Astrocyte (in vitro differentiated cells and primary cell): ENCODE measurements around the gene CHMP1B. TPM values are rescaled to one million over a fixed set of nuclear protein-coding genes. Genes with fewer than 3 reads are reported as not detected.

Experiments used
- DNase-seq: peaks from one replicate; pipeline ENCODE4 v3.0.0-alpha.2; 2010; ENCODE audit warnings: low read depth
- FAIRE-seq: peaks from 2 replicates; lab custom pipeline; 2011; peaks lifted over from hg19 to GRCh38; lab: Jason Lieb, UNC
- H2AFZ ChIP-seq: 2 replicates; pipeline ENCODE4 v1.6.0; 2012; ENCODE audit warnings: low read depth, low read length, inconsistent platforms
- H3K27ac ChIP-seq: 2 replicates; pipeline ENCODE4 v1.5.1; 2011; ENCODE audit warnings: low read depth, low read length, inconsistent platforms
- H3K27me3 ChIP-seq: 2 replicates; pipeline ENCODE4 v1.6.0; 2011; ENCODE audit warnings: low read length, inconsistent platforms; ENCODE audit not compliant: insufficient read depth
- H3K36me3 ChIP-seq: 2 replicates; pipeline ENCODE4 v1.5.1; 2011; ENCODE audit warnings: low read length, inconsistent platforms; ENCODE audit not compliant: insufficient read depth
- H3K4me1 ChIP-seq: 2 replicates; pipeline ENCODE4 v1.5.1; 2011; ENCODE audit warnings: low read length, inconsistent platforms; ENCODE audit not compliant: insufficient read depth
- H3K4me2 ChIP-seq: 2 replicates; pipeline ENCODE4 v1.6.0; 2012; ENCODE audit warnings: low read length, inconsistent platforms
- H3K4me3 ChIP-seq: 2 replicates; pipeline ENCODE4 v1.5.1; 2011; ENCODE audit warnings: low read depth, mild to moderate bottlenecking, low read length, inconsistent platforms; ENCODE audit not compliant: insufficient read depth
- H3K79me2 ChIP-seq: 2 replicates; pipeline ENCODE4 v1.6.0; 2012; ENCODE audit warnings: mild to moderate bottlenecking, low read length, inconsistent platforms; ENCODE audit not compliant: insufficient read depth
- H3K9ac ChIP-seq: 2 replicates; pipeline ENCODE4 v1.6.0; 2012; ENCODE audit warnings: mild to moderate bottlenecking, low read length, inconsistent platforms
- H3K9me3 ChIP-seq: 2 replicates; pipeline ENCODE4 v1.5.1; 2012; ENCODE audit warnings: low read depth, mild to moderate bottlenecking, low read length, inconsistent platforms; ENCODE audit not compliant: insufficient read depth
- H4K20me1 ChIP-seq: 2 replicates; pipeline ENCODE4 v1.6.0; 2012; ENCODE audit warnings: low read length, inconsistent platforms; ENCODE audit not compliant: insufficient read depth
- H3K27ac Mint-ChIP-seq: one replicate; pipeline ENCODE4 v1.8.0; 2021; ENCODE audit warnings: mild to moderate bottlenecking, mixed read lengths; ENCODE audit not compliant: unreplicated experiment
- H3K27me3 Mint-ChIP-seq: one replicate; pipeline ENCODE4 v1.8.0; 2021; ENCODE audit warnings: low read depth, mixed read lengths; ENCODE audit not compliant: unreplicated experiment
- H3K36me3 Mint-ChIP-seq: one replicate; pipeline ENCODE4 v1.8.0; 2021; ENCODE audit warnings: low read depth, mixed read lengths; ENCODE audit not compliant: unreplicated experiment
- H3K4me1 Mint-ChIP-seq: one replicate; pipeline ENCODE4 v1.8.0; 2021; ENCODE audit warnings: low read depth, mixed read lengths; ENCODE audit not compliant: unreplicated experiment
- H3K4me3 Mint-ChIP-seq: one replicate; pipeline ENCODE4 v1.8.0; 2021; ENCODE audit warnings: mild to moderate bottlenecking, moderate library complexity, mixed read lengths; ENCODE audit not compliant: unreplicated experiment
- H3K9me3 Mint-ChIP-seq: one replicate; pipeline ENCODE4 v1.8.0; 2021; ENCODE audit warnings: mild to moderate bottlenecking, mixed read lengths; ENCODE audit not compliant: unreplicated experiment
- CTCF ChIP-seq: IDR thresholded peaks from 2 replicates; pipeline ENCODE4 v1.5.1; 2011; ENCODE audit warnings: low read depth, mild to moderate bottlenecking, inconsistent platforms, low read length, moderate library complexity; ENCODE audit not compliant: insufficient read depth
- EZH2 ChIP-seq: IDR thresholded peaks from 2 replicates; pipeline ENCODE4 v1.6.1; 2012; ENCODE audit warnings: mild to moderate bottlenecking, low read length, inconsistent platforms; ENCODE audit not compliant: insufficient read depth
- total RNA-seq: library from RNA; stranded (reverse); gene quantifications from 2 replicates; pipeline ENCODE4 v1.2.1, GENCODE V29; 2021

Gene CHMP1B
- total RNA-seq, 1 donor from 2014 or later: 49.7 TPM

- H3K4me3 Mint-ChIP-seq: no peak overlapping the region
- no peaks in the 10 kb centered on the region for H3K27me3 Mint-ChIP-seq
- Histone ChIP-seq H3K27ac (no peak overlapping the region), H3K79me2 (no peaks in the 10 kb centered on the region), H3K4me3 (no peak overlapping the region), H3K4me1 (no peaks in the 10 kb centered on the region), H3K9me3 (no peaks in the 10 kb centered on the region), H3K36me3 (no peaks in the 10 kb centered on the region), H3K4me2 (no peak overlapping the region), H3K27me3 (no peaks in the 10 kb centered on the region), H2AFZ (no peak overlapping the region), H4K20me1 (no peaks in the 10 kb centered on the region), H3K9ac (no peak overlapping the region)
- peaks cover 3% of the 10 kb centered on the region for H3K4me1 Mint-ChIP-seq
- TF ChIP-seq CTCF (no peak), EZH2 (no peak)
- no peaks in the 10 kb centered on the region for H3K36me3 Mint-ChIP-seq
- H3K27ac Mint-ChIP-seq: no peak overlapping the region
- FAIRE-seq: no peak
- no peaks in the 10 kb centered on the region for H3K9me3 Mint-ChIP-seq
- DNase-seq: no peak
Observed at GRCh38 chr18:11831921-11832320, 19.3 kb upstream of the CHMP1B start.

- H3K4me1 ChIP-seq: no peaks in the 10 kb centered on the region
- FAIRE-seq (no peak), DNase-seq (no peak)
- Mint-ChIP-seq H3K27ac (no peak overlapping the region), H3K9me3 (no peaks in the 10 kb centered on the region), H3K4me1 (no peaks in the 10 kb centered on the region), H3K27me3 (no peaks in the 10 kb centered on the region), H3K4me3 (no peak overlapping the region), H3K36me3 (no peaks in the 10 kb centered on the region)
- no peaks in the 10 kb centered on the region for H3K9me3 ChIP-seq
- no peak for TF ChIP-seq CTCF
- no peak for TF ChIP-seq EZH2
- no peak overlapping the region for H3K4me2 ChIP-seq
- H2AFZ ChIP-seq: no peak overlapping the region
- H3K27me3 ChIP-seq: no peaks in the 10 kb centered on the region
- H3K9ac ChIP-seq: no peak overlapping the region
- no peaks in the 10 kb centered on the region for H3K36me3 ChIP-seq
- no peaks in the 10 kb centered on the region for H4K20me1 ChIP-seq
- H3K79me2 ChIP-seq: no peaks in the 10 kb centered on the region
- H3K4me3 ChIP-seq: no peak overlapping the region
- H3K27ac ChIP-seq: no peak overlapping the region
Observed at GRCh38 chr18:11834772-11835171, 16.4 kb upstream of the CHMP1B start.

GRCh38 chr18:11839556-11839955 lies 11.7 kb upstream of the CHMP1B start:
- Histone ChIP-seq H3K79me2 (no peaks in the 10 kb centered on the region), H3K27ac (no peak overlapping the region), H3K4me1 (no peaks in the 10 kb centered on the region), H3K4me3 (no peak overlapping the region), H3K27me3 (no peaks in the 10 kb centered on the region), H3K9ac (no peak overlapping the region), H3K9me3 (no peaks in the 10 kb centered on the region), H4K20me1 (no peaks in the 10 kb centered on the region), H2AFZ (no peak overlapping the region), H3K4me2 (no peak overlapping the region), H3K36me3 (no peaks in the 10 kb centered on the region)
- TF ChIP-seq CTCF (no peak), EZH2 (no peak)
- H3K27ac Mint-ChIP-seq: no peak overlapping the region
- no peaks in the 10 kb centered on the region for H3K36me3 Mint-ChIP-seq
- FAIRE-seq (no peak), DNase-seq (no peak)
- peaks cover 6% of the 10 kb centered on the region for H3K4me1 Mint-ChIP-seq
- no peaks in the 10 kb centered on the region for H3K9me3 Mint-ChIP-seq
- no peak overlapping the region for H3K4me3 Mint-ChIP-seq
- H3K27me3 Mint-ChIP-seq: no peaks in the 10 kb centered on the region
